CD4-positive, alpha-beta T cell treated with Interferon alpha-2 for 1 hour (primary cell): Measurements from ENCODE around the gene ULK1.
"Not testable (repeated sequence)": the region's sequence is repeated elsewhere in the genome, so short reads cannot be mapped to it uniquely, and the experiment has no call there.

Experiments used
- DNase-seq, 2 donors: peaks; one replicate each; pipeline ENCODE4 v3.0.0-alpha.2; 2020 to 2022

The ULK1 gene

DNA sequence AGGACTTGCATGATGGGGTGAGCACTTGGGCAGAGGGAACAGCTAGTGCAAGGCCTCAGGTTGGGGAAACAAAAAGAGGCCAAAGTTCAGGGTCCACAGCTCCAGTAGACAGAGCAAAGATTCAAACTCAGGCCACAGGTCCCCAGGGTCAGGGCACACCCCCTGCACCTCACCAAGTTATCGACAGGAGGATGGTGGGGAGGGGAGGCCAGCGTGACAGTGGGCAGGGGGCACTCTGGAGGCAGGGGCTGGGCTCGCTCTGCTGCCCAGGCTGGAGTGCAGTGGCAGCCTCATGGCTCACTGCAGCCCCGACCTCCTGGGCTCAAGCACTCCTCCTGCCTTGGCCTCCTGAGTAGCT is 32.4 kb upstream of the ULK1 start:
- DNase-seq = no peak

DNA sequence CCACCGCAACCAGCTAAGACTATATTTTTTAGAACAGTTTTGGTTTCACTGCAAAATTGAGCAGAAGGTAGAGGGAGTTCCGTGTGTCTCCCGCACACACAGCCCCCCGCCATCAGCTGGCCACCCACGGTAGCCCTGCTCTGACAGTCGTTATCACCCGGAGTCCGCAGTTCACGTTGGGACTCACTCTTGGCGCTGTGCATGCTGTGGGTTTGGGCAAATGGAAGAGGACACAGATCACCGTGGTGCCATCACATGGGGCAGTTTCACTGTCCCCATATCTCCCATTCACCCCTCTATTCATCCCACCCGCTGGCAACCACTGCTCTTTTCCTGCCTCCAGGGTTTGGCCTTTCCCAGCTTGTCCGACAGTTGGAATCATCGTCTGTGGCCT is 31.8 kb upstream of the ULK1 start:
- DNase-seq = no peak

DNA sequence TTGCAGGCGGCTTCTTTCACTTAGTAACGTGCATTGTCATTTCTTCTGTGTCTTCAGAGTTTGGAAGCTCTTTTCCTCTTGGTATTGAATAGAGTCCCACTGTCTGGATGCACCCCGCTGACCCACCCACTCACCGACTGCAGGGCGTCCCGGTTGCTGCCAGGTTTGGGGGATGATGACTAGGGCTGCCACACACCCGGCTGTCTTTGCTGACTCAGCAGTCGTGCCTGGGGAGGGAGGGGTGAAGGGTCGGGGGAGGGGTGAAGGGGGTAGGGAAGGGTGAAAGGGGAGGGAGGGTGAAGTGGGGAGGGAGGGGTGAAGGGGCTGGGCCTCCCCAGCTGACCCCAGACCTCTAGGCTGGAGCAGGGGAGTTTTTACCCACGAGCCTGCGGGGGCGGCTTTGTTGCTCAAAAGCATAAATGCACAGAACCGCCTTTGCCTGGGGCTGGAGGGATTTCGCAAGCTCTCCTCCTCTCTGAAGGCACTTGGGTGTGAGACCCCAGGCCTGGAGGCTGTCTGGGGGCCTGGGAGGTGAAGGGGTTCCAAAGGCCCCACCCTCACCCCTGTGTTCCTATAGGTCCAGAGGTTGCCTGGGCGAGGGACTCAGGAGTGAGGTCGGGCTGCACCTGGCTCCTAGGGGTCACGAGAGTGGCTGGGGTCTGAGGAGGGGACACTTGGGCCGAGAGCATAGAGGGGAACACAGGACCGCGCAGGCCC is 31.3 kb upstream of the ULK1 start:
- DNase-seq = no peak

DNA sequence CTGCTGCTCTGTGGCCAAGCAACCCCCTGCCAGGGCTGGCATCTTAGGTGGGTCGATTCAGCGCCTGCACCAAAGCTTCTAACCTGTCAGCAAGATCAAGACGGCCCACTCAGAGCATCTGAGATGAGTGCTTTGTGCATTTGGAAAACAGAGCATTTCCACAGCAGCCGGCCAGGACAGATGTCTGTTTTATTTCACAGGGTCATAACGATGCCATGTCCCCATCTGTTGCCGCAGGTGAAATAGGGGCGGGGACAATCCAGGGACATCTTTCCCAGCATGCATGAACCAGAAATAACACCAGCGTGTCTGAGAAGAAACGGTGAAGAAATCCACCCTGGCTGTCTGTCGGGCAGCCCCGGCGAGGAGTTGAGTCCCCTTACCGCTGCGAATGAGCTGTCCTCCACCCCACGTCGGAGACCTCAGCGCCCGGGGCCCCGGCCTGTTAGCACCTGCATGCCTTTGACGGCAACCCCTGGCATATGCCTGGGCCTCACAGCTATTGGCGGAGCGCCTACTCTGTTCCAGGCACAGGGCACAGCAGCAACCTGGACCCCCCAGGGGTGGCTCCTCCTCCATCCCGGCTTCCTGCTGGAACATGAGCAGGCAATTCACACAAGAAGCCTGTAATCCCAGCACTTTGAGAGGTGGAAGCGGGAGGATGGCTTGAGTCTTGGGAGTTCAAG is 30.6 kb upstream of the ULK1 start:
- DNase-seq = no peak

DNA sequence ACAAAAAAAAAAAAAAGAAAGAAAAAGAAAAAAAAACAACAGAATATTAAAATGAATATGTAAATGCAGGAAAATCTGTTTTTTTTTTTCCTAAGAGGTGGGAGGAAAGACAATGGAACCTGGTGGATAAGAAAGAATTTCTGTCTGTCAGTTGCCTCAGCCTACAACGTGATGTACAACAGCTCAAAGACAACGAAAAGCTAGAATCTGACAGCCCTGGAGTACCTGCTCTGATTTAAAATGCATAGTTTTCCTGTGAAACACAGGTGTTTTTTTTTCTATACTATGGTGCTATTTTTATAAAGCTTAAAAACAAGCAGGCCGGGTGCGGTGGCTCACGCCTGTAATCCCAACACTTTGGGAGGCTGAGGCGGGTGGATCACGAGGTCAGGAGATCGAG is 30.0 kb upstream of the ULK1 start:
- no peak for DNase-seq

DNA sequence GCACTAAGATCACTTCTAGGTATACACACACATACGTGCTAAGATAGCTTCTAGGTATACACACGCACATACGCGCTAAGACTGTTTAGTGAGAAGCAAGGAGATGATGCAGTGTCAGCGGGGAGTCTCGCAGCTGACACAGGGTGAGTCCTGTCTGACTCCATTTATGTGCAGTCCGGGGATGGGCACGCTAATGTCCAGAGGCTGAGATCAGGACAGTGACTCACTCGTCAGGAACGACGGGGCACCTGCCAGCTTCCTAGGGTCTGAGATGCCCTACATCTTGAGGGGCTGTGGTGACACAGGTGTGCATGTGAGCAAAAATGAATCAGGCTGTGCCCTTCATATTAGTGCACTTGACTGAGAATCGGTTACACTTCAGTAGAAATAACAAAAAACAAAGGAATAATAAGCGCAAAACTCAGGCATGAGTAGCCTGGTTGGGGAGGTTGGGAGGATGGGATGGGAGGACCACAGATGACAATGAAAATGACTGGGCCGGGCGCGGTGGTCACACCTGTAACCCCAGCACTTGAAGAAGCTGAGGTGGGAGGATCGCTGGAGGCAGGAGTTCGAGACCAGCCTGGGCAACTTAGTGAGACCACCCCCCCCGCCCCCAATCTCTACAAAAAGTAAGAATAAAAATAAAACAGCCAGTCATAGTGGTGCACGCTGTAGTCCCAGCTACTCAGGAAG is 29.1 kb upstream of the ULK1 start:
- no peak for DNase-seq

DNA sequence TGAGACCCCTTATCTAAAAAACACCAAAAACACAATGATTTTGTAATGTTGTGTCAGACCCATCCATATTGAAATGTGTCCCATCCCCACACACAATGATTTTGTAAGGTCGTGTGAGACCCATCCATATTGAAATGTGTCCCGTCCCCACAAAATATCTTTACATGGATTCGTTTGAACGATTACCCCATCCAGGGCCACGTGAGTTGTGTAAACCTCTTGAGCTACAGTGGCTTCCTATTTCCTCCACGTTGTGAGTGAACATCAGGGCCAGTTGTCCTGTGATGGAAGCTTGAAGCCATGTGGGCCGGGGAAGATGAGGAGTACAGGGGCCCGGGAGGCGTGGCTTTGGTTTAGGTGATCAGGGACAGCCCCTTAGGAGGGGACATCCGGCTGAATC is 27.0 kb upstream of the ULK1 start:
- DNase-seq = no peak

DNA sequence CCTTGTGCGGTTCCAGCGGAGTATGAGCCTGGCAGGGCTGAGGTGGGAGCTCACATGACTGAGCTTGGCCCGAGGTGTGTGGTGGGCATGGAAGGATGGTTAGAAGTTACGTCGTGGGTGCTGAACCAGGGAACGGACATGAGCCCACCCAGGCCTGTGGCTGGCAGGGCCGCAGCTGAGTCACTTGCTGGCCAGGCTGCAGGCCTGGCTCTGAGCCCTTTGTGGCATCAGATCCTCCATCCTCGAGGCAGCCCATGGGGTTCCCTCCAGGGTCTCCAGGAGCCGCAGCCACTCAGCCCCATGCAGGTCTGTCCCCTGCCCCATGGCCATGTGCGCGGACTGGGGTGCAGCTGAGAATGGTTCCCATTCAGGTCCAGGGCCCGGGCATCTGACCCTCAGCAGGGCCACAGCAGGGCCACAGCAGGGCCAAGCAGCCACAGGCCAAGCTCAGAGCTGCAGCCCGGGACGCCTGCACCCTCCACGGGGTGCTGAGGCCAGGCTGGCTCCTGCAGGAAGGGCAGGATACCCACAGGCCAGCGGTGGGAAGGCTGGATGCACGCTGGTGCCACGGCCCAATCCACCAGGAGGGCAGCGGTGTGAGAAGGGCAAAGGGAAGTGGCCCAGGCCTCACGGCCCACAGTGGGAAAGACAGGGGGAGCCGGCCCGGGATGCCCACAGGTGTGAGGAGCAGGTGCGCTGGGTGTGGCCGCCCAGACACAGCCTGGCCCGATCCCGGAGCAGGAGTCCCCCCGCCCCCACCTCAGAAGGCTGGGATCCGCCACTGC is 26.3 kb upstream of the ULK1 start:
- DNase-seq = no peak

DNA sequence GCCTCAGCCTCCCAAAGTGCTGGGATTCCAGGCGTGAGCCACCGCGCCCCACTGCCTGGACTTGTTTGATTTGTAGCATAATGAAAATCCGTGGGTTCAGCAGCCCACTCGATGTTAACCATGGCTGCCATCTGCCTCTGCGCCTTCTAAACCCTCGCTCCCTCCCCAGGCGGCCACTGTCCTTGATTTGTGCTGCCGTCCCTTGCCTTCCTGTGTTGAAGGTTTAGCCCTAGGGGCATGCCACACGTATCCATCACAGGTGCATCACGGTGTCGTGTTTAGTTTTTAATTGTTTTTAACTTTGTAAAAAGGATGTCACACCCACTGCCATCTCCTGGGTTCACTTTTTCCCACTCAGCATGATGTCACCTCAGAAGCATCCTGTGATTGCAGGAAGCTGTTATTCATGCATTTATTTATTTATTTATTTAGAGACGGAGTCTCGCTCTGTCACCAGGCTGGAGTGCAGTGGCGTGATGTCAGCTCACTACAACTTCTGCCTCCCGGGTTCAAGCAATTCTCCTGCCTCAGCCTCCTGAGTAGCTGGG is 24.5 kb upstream of the ULK1 start:
- DNase-seq = no peak

DNA sequence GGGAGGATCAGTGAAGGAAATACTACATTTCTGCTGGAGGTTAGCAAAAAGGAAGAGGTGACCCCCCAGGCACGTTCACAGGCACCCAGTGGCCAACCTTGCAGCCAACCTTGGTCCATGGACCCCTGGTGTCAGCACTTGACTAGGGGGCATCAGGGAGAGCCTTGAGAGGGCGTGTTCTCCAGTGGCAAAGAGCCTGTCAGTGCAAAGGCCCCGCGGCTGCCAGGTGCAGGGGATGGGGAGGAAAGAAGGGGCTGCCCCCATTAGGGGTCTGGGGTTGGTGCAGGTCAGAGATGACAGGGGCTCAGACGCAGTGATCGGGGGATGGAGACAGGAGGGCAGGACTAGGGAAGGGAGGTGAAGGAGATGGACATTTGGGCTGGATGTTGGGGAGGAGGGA is 22.7 kb upstream of the ULK1 start:
- DNase-seq = no peak

DNA sequence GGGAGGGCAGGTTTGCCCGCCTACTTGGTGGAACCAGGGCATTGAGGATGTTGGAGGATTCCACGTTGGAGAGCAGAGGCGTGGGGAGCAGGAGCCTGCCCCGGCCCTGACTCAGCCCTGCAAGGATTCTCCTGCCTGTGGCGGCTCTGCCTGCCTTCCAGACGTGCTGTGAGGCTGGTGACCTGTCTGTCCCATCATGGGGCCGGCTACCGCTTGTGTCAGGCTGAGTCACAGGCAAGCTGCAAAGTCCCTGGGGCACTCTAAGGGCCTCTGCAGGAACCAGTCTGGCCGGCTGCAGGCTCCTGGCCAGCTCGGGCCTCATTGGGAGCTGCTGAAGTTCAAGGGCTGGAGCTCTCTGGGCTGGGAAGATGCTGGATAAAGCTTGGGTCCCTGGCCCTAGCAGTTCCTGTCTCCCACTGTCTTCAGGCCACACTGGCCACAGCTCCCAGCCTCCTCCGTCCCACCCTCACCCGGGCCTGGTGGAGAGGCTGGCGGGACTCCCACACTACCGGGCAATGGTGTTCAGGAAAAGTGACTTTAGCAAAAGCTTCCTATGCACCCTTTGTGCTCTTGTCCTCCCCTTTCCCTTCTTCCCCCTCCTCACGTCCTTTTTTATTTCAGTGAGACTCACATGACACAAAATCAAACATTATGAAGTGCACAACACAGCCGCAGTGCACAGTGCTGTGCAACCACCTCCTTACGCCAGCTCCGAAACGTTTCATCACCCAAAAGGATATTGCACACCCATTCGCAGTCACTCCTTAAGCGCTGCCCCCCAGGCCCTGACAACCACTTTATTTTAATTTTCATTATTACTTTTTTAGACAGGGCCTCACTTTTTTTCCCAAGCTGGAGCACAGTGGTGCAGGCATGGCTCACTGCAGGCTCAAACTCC is 22.0 kb upstream of the ULK1 start:
- DNase-seq = peak in 1 of 2 donors; percentile 17

DNA sequence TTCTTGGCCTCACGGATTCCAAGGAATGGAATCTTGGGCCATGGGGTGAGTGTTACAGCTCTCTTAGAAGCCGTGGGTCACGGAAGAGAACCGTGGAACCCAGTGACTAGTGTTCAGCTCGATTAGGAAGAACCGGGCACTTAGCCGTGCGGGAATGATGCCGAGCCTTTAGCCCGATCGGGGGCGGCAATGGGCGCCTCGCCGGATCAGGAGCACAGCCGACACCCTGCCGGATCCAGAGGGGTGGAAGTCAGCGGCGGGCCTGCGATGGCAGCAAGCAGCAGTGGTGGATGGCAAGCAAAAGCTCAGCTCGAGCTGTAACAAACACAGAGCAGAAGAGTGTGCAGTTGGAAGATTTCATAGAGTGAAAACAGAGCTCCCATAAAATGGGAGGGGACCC is 21.1 kb upstream of the ULK1 start:
- DNase-seq = no peak

DNA sequence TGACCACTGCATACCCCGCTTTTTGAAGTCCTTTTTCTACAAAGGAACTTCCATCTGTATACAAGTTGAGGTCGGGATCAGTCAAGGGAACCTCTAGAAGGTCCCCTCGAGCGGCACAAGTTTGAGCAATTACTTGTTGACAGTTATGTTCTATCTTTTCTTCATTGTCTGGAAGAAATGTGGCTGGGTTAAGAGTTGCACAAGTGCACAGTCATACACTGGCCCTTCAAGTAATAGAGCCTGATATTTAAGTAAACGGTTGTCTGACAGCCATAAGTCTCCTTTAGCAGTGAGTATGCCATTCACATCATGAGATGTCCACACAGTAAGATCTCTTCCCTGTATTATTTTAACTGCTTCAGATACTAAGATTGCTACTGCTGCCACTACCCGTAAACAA is 19.4 kb upstream of the ULK1 start:
- not testable (repeated sequence) for DNase-seq

DNA sequence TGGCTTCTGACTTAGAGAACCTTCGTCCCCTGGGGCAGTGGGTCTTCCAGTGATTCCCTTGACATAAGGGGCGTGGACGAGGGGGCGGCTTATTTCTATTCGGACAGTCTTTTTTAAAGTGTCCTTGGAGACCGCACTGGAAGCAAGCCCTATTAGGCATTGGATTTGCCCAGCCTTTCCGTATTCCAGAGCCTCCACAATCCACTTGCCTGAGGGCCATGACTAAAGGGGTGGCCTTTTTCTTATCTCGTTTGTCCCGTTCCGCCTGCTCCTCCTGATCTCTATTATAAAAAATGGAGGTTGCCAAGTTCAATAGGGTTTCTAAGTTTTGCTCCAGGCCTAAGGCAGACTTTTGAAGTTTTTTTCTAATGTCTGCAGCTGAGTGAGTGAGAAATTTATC is 17.2 kb upstream of the ULK1 start:
- not testable (repeated sequence) for DNase-seq

DNA sequence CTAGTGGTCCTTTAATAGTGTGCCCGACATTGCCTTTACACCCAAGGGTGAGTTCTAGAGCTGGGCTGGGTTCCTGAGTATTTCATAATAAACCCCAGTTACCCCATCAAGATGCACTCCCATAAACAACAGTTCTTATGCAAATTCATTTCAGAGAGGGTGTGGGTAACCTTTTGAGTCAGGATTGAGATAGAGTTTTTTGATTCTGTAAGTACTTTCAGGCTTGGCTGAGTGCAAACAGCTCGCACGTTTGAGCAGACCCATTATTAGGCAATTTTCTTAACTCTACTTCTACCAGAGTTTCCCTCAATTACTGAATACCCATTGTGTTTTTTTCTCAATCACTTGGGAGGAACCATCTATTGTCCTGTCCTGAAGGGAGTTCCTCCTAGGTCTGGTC is 16.0 kb upstream of the ULK1 start:
- DNase-seq = not testable (repeated sequence)

DNA sequence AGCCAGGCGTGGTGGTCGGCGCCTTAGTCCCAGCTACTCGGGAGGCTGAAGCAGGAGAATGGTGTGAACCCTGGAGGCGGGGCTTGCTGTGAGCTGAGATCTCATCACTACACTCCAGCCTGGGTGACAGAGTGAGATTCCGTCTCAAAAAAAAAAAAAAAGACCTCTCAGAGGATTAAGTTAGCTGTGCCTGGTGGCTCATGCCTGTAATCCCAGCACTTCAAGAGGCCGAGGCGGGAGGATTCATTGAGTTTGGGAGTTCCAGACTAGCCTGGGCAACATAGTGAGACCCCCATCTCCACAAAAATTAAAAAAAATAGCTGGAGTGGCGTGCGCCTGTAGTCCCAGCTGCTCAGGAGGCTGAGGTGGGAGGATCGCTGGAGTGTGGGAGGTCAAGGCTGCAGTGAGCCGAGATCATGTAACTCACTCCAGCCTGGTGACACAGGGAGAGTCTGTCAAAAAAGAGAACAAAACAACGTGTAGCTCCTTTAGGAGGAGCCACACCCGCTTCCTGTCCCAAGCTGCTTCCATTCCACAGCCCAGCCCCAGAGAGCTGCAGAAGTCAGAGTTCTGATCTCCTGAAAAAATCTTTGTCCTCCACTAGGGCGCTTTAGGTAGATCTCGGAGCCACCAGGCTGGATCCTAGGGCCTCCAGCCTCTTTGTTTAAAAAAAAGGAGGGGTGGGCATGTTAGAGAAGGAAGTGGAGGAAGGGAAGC is 11.5 kb upstream of the ULK1 start:
- no peak for DNase-seq

DNA sequence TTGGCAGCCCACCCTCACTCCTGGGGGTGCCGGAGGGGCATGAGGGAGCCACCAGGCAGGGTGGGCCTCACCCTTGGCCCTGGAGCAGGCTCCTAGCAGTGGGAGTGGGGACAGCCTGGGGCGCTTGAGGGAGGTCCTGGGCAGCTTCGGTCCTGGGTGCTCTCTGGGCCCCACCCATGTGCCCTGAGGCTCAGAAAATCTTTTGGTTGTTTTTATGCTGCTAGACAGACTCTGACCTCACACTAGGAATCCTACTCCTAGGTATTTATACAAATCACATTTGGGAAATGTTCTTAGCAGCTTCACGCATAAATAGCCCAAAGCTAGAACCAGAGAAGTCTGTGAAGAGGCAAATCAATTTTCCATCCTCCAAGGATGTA is 10.9 kb upstream of the ULK1 start:
- DNase-seq = no peak

DNA sequence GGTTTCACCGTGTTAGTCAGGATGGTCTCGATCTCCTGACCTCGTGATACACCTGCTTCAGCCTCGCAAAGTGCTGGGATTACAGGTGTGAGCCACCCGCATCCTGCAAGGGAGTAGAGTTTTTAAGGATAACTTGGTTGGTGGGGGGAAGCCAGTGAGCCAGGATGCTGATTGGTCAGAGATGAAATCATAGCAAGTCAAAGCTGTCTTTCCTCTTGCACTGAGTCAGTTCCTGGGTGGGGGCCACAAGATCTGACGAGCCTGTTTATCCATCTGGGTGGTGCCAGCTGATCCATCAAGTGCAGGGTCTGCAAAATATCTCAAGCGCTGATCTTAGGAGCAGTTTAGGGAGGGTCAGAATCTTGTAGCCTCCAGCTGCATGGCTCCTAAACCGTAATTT is 9.3 kb upstream of the ULK1 start:
- not testable (repeated sequence) for DNase-seq

DNA sequence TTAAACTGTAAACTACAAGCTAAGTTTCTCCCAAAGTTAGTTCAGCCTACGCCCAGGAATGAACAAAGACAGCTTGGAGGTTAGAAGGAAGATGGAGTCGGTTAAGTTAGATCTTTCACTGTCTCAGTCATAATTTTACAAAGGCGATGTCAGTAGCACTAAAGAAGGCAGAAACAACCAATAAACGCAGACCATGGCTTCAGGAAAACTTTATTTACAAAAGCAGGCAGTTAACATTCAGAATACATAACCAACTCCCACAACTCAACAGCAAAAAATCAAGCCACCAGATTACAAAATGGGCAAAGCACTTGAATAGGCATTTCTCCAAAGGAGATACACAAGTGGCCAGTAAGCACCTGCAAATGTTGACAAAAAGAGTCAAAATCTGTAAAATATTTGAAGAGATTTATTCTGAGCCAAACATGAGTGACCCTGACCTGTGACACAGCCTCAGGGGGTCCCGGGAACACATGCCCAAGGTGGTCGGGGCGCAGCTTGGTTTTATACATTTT is 8.8 kb upstream of the ULK1 start:
- DNase-seq = no peak

DNA sequence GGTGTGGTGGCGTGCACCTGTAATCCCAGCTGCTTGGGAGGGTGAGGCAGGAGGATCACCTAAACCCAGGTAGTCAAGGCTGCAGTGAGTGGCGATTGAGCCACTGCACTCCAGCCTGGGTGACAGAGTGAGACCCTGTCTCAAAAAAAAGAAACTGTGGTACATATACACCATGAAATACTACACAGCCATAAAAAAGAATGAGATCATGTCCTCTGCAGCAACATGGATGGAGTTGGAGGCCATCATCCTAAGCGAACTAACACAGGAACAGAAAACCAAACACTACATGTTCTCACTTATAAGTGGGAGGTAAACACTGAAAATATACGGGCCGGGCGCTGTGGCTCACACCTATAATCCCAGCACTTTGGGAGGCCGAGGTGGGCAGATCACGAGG is 2.7 kb upstream of the ULK1 start:
- DNase-seq = not testable (repeated sequence)
